WTC11 (cell line): ENCODE data around the gene CDC42EP4.

Source experiments
- FOXJ3 ChIP-seq: sonication (generic); formaldehyde crosslinking; IDR thresholded peaks from 2 replicates; pipeline ENCODE4 v1.9.0; 2021; ENCODE audit warnings: missing genetic modification reagents, mild to moderate bottlenecking, borderline replicate concordance
- FOXP1 ChIP-seq: sonication (generic); formaldehyde crosslinking; IDR thresholded peaks from 2 replicates; pipeline ENCODE4 v1.8.0; 2022; ENCODE audit warnings: missing genetic modification reagents, mild to moderate bottlenecking, moderate library complexity, borderline replicate concordance
- GRHL2 ChIP-seq: fragments of 250-450 bp; sonication (Bioruptor Pico); IDR thresholded peaks from 2 replicates; pipeline ENCODE4 v1.8.0; 2022; ENCODE audit warnings: mild to moderate bottlenecking, moderate library complexity; ENCODE audit not compliant: insufficient replicate concordance, severe bottlenecking
- JAZF1 ChIP-seq: fragments of 250-450 bp; sonication (Bioruptor Pico); IDR thresholded peaks from 2 replicates; pipeline ENCODE4 v1.9.0; 2021; ENCODE audit warnings: moderate library complexity, mild to moderate bottlenecking, inconsistent platforms
- NR2C2 ChIP-seq: sonication (generic); formaldehyde crosslinking; IDR thresholded peaks from 2 replicates; pipeline ENCODE4 v1.8.0; 2022; ENCODE audit warnings: mild to moderate bottlenecking, missing genetic modification reagents
- ZNF232 ChIP-seq: sonication (generic); formaldehyde crosslinking; IDR thresholded peaks from 2 replicates; pipeline ENCODE4 v1.8.0; 2022; ENCODE audit warnings: mild to moderate bottlenecking, missing genetic modification reagents
- ZNF416 ChIP-seq: fragments of 250-450 bp; sonication (Bioruptor Pico); IDR thresholded peaks from 2 replicates; pipeline ENCODE4 v1.9.0; 2021; ENCODE audit warnings: mild to moderate bottlenecking, inconsistent platforms
- TF ChIP-seq, protein P1 (sequence below): fragments of 200-600 bp; IDR thresholded peaks from 2 replicates; pipeline ENCODE4 v1.8.0; 2022; ENCODE audit warnings: antibody characterized with exemption
- TF ChIP-seq, protein P2 (sequence below): sonication (generic); formaldehyde crosslinking; IDR thresholded peaks from 2 replicates; pipeline ENCODE4 v1.8.1; 2022; ENCODE audit warnings: mild to moderate bottlenecking, moderate library complexity, missing genetic modification reagents
- TF ChIP-seq, protein P3 (sequence below): sonication (generic); formaldehyde crosslinking; IDR thresholded peaks from 2 replicates; pipeline ENCODE4 v1.8.1; 2022; ENCODE audit warnings: missing genetic modification reagents, borderline replicate concordance
- TF ChIP-seq, protein P4 (sequence below): sonication (generic); formaldehyde crosslinking; conservative IDR thresholded peaks from 2 replicates; pipeline ENCODE4 v1.8.1; 2022; ENCODE audit warnings: mild to moderate bottlenecking, missing genetic modification reagents
- TF ChIP-seq, protein P5 (sequence below): sonication (generic); formaldehyde crosslinking; IDR thresholded peaks from 2 replicates; pipeline ENCODE4 v1.8.1; 2022; ENCODE audit warnings: low read depth, mild to moderate bottlenecking, moderate library complexity, missing genetic modification reagents, borderline replicate concordance
- TF ChIP-seq, protein P6 (sequence below): sonication (generic); formaldehyde crosslinking; IDR thresholded peaks from 2 replicates; pipeline ENCODE4 v1.8.0; 2022; ENCODE audit warnings: missing genetic modification reagents

DNA sequence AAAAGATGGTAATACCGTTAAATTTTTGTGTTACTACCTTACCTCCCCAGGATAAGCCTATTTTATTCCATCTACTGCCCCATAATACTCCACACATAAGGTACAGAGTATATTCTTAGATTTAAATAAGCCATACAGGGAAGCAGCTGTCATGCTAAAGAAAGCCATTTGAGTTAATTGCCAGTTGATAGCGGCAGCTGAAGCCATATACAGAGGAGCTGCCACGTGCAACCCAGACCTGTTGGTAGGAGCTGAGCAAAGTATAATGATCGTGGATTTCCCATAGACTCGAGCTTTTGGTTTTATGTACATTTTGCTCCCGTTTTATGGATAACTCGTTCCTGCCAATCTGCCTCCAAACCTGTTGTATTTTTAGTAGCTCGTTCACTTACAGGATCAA lies 62.1 kb downstream of the CDC42EP4 start:
- TF ChIP-seq, protein P1, sequence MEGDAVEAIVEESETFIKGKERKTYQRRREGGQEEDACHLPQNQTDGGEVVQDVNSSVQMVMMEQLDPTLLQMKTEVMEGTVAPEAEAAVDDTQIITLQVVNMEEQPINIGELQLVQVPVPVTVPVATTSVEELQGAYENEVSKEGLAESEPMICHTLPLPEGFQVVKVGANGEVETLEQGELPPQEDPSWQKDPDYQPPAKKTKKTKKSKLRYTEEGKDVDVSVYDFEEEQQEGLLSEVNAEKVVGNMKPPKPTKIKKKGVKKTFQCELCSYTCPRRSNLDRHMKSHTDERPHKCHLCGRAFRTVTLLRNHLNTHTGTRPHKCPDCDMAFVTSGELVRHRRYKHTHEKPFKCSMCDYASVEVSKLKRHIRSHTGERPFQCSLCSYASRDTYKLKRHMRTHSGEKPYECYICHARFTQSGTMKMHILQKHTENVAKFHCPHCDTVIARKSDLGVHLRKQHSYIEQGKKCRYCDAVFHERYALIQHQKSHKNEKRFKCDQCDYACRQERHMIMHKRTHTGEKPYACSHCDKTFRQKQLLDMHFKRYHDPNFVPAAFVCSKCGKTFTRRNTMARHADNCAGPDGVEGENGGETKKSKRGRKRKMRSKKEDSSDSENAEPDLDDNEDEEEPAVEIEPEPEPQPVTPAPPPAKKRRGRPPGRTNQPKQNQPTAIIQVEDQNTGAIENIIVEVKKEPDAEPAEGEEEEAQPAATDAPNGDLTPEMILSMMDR: no peak
- TF ChIP-seq ZNF416 (CRISPR knock-in tag) (no peak), NR2C2 (CRISPR knock-in tag) (no peak), FOXJ3 (no peak), FOXP1 (CRISPR knock-in tag) (no peak), JAZF1 (CRISPR knock-in tag) (no peak), ZNF232 (CRISPR knock-in tag) (no peak), GRHL2 (CRISPR knock-in tag) (no peak)
- TF ChIP-seq, protein P2, sequence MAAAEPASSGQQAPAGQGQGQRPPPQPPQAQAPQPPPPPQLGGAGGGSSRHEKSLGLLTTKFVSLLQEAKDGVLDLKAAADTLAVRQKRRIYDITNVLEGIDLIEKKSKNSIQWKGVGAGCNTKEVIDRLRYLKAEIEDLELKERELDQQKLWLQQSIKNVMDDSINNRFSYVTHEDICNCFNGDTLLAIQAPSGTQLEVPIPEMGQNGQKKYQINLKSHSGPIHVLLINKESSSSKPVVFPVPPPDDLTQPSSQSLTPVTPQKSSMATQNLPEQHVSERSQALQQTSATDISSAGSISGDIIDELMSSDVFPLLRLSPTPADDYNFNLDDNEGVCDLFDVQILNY (CRISPR knock-in tag): no peak
- TF ChIP-seq, protein P3, sequence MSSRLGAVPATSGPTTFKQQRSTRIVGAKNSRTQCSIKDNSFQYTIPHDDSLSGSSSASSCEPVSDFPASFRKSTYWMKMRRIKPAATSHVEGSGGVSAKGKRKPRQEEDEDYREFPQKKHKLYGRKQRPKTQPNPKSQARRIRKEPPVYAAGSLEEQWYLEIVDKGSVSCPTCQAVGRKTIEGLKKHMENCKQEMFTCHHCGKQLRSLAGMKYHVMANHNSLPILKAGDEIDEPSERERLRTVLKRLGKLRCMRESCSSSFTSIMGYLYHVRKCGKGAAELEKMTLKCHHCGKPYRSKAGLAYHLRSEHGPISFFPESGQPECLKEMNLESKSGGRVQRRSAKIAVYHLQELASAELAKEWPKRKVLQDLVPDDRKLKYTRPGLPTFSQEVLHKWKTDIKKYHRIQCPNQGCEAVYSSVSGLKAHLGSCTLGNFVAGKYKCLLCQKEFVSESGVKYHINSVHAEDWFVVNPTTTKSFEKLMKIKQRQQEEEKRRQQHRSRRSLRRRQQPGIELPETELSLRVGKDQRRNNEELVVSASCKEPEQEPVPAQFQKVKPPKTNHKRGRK (CRISPR knock-in tag): no peak
- TF ChIP-seq, protein P4, sequence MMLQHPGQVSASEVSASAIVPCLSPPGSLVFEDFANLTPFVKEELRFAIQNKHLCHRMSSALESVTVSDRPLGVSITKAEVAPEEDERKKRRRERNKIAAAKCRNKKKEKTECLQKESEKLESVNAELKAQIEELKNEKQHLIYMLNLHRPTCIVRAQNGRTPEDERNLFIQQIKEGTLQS: no peak
- TF ChIP-seq, protein P5, sequence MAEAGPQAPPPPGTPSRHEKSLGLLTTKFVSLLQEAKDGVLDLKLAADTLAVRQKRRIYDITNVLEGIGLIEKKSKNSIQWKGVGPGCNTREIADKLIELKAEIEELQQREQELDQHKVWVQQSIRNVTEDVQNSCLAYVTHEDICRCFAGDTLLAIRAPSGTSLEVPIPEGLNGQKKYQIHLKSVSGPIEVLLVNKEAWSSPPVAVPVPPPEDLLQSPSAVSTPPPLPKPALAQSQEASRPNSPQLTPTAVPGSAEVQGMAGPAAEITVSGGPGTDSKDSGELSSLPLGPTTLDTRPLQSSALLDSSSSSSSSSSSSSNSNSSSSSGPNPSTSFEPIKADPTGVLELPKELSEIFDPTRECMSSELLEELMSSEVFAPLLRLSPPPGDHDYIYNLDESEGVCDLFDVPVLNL (CRISPR knock-in tag): no peak
- TF ChIP-seq, protein P6, sequence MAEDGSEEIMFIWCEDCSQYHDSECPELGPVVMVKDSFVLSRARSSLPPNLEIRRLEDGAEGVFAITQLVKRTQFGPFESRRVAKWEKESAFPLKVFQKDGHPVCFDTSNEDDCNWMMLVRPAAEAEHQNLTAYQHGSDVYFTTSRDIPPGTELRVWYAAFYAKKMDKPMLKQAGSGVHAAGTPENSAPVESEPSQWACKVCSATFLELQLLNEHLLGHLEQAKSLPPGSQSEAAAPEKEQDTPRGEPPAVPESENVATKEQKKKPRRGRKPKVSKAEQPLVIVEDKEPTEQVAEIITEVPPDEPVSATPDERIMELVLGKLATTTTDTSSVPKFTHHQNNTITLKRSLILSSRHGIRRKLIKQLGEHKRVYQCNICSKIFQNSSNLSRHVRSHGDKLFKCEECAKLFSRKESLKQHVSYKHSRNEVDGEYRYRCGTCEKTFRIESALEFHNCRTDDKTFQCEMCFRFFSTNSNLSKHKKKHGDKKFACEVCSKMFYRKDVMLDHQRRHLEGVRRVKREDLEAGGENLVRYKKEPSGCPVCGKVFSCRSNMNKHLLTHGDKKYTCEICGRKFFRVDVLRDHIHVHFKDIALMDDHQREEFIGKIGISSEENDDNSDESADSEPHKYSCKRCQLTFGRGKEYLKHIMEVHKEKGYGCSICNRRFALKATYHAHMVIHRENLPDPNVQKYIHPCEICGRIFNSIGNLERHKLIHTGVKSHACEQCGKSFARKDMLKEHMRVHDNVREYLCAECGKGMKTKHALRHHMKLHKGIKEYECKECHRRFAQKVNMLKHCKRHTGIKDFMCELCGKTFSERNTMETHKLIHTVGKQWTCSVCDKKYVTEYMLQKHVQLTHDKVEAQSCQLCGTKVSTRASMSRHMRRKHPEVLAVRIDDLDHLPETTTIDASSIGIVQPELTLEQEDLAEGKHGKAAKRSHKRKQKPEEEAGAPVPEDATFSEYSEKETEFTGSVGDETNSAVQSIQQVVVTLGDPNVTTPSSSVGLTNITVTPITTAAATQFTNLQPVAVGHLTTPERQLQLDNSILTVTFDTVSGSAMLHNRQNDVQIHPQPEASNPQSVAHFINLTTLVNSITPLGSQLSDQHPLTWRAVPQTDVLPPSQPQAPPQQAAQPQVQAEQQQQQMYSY (CRISPR knock-in tag): no peak
